ENCODE results near the gene PRDM16. TPM values are rescaled to one million over a fixed set of nuclear protein-coding genes. Genes with fewer than 3 reads are reported as not detected.

Gene PRDM16
- total RNA-seq, 1 experiment from 2014 or later = 1.6 TPM

DNA sequence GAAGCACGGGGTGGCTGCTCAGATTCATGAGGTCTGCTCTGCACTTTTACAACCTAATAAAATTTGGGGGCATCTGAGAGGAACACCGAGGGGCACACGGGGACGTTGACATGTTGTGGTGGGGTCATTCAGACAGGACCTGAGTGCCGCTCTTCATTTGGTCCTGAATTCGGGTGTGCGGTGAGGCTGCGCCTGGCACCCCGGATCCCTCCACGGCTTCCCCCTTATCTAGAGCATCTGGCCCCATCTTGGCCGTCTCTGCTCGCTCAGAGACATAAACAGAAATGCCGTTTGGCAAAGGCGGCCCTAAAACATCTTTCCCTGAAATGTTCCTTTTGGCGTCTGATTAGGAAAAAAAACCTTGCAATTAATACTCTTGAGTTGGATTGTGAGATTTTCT lies 157.2 kb downstream of the PRDM16 start:
- H3K27me3 Mint-ChIP-seq (ENCODE audit: low read depth) = no peaks in the 10 kb centered on the region; the same call in 1 of the 2 replicates
- no peaks in the 10 kb centered on the region for H3K9me3 Mint-ChIP-seq
- ChIA-PET CTCF (no interaction called here), POLR2A (no interaction called here)
- no peak overlapping the region for H3K27ac Mint-ChIP-seq
- DNase-seq (ENCODE audit: low spot score) (no peak), ATAC-seq (no peak)
- H3K4me1 Mint-ChIP-seq = peaks cover 6% of the 10 kb centered on the region; the same call in 1 of the 2 replicates
- H3K36me3 Mint-ChIP-seq = no peaks in the 10 kb centered on the region
- TF ChIP-seq NR1H2 (CRISPR knock-in tag; IDR thresholded peaks at IDR 0.05) (no peak), ZNF396 (CRISPR knock-in tag; IDR thresholded peaks at IDR 0.05; ENCODE audit: borderline replicate concordance) (no peak), ZBTB21 (CRISPR knock-in tag; IDR thresholded peaks at IDR 0.05; ENCODE audit: borderline replicate concordance) (no peak), EMX1 (CRISPR knock-in tag; IDR thresholded peaks at IDR 0.05) (no peak), ATF1 (CRISPR knock-in tag; IDR thresholded peaks at IDR 0.05) (no peak), ZNF317 (CRISPR knock-in tag; IDR thresholded peaks at IDR 0.05; ENCODE audit: borderline replicate concordance, low read depth) (no peak), OVOL2 (CRISPR knock-in tag; IDR thresholded peaks at IDR 0.05; ENCODE audit: borderline replicate concordance) (no peak)
- TF ChIP-seq, protein P1, sequence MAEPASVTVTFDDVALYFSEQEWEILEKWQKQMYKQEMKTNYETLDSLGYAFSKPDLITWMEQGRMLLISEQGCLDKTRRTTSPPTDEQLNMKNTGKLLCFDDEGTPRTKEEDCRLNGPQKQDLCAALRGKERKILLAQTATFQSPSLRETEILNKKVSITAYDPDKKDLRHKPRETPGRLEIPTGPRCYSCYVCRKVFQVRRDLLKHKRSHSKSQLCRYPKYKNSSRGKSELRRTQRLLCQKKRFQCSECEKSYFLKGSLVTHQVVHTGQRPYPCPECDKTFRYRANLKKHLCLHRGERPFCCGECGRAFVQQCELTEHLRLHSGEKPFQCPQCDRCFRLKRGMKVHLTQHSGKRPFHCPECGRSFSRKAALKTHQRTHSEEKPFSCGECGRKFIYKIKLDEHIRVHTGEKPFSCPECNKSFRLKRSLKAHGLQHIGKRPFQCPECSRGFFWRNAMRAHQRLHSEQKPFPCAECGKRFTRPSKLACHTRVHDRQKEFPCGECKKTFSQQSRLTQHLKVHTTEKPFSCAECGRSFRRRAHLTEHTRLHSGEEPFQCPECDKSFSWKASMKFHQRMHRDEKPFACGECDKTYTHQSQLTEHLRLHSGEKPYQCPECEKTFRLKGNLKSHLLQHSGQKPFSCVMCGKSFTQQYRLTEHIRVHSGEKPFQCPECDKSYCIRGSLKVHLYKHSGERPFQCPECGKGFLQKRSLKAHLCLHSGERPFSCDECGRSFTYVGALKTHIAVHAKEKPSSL (CRISPR knock-in tag; conservative IDR thresholded peaks at IDR 0.05) = no peak
- H3K4me3 Mint-ChIP-seq = no peak overlapping the region

DNA sequence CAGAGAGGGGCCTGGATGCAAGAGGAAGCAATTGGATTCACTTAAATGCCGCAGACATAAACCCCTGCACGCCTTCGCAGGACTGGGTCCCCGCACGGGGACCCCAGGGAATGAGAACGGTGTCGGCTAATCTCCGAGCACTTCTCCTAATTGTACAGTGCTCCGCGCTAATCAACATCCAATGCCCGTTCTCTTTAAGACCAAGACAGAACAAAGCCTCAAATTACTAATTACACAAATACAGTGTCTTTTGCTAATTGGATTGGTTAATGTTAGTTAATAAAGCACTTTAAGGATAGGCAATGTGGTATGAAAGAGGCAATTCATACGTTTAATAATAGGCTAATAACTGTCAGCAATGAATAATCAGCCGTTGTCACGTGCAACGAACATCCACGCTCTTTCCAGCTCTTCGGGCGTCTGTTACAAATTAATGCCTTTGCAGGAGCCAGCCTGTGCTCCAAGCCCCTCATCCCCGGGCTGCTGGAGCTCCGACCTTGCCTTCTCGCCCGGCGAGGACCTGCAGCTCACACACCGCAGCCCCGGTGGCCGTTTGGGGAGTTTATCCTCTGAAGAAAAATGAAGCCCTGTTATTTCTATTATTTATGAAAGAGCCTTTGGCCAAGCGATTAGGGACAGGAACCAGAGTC lies 157.8 kb downstream of the PRDM16 start:
- ChIA-PET CTCF (interaction anchor here (0.8 to 1.2 kb wide), 3 partner anchors 12 to 264 kb away, joined by 3 to 4 read pairs (median 4); no protein-coding TSS in a partner anchor), POLR2A (no interaction called here)
- Mint-ChIP-seq H3K4me1 (0 out of 2 replicates have a peak, but pooled peaks cover 2% of the 10 kb centered on the region), H3K9me3 (no peaks in the 10 kb centered on the region), H3K27ac (no peak overlapping the region), H3K27me3 (ENCODE audit: low read depth) (no peaks in the 10 kb centered on the region; the same call in 1 of the 2 replicates), H3K4me3 (no peak overlapping the region), H3K36me3 (no peaks in the 10 kb centered on the region)
- DNase-seq (ENCODE audit: low spot score) (no peak), ATAC-seq (no peak)
- no peak for TF ChIP-seq FOXK1 (CRISPR knock-in tag; IDR thresholded peaks at IDR 0.05)
- TF ChIP-seq OVOL2 (CRISPR knock-in tag; IDR thresholded peaks at IDR 0.05; ENCODE audit: borderline replicate concordance) = no peak
- TF ChIP-seq, protein P2, sequence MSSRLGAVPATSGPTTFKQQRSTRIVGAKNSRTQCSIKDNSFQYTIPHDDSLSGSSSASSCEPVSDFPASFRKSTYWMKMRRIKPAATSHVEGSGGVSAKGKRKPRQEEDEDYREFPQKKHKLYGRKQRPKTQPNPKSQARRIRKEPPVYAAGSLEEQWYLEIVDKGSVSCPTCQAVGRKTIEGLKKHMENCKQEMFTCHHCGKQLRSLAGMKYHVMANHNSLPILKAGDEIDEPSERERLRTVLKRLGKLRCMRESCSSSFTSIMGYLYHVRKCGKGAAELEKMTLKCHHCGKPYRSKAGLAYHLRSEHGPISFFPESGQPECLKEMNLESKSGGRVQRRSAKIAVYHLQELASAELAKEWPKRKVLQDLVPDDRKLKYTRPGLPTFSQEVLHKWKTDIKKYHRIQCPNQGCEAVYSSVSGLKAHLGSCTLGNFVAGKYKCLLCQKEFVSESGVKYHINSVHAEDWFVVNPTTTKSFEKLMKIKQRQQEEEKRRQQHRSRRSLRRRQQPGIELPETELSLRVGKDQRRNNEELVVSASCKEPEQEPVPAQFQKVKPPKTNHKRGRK (CRISPR knock-in tag; IDR thresholded peaks at IDR 0.05; ENCODE audit: borderline replicate concordance) = no peak

DNA sequence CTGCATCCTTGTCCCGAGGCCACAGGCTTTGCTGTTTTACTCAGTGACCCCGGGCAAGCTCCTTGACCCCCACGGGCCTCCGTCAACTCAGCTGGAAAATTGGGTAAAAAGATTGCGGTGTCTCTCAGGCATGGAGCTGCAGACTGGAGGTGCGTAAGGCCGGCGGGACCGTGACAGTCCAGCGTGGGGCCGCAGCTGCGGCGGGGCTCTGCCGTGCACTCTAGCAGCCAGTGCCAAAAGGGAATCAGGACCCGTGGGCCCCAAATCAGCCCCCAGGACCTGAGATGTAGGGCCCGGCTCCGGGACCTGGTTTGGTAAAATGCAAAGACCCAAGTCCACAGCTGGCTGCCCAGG lies 158.3 kb downstream of the PRDM16 start:
- H3K9me3 Mint-ChIP-seq = no peaks in the 10 kb centered on the region
- no peak overlapping the region for H3K27ac Mint-ChIP-seq
- no peak overlapping the region for H3K4me3 Mint-ChIP-seq
- H3K36me3 Mint-ChIP-seq = no peaks in the 10 kb centered on the region
- ChIA-PET POLR2A (no interaction called here), CTCF (interaction anchor here (0.8 to 1.2 kb wide), 3 partner anchors 11 to 264 kb away, joined by 3 to 4 read pairs (median 4); no protein-coding TSS in a partner anchor)
- no peak for ATAC-seq
- H3K4me1 Mint-ChIP-seq = 0 out of 2 replicates have a peak, but pooled peaks cover 2% of the 10 kb centered on the region
- no peak for DNase-seq (ENCODE audit: low spot score)
- no peaks in the 10 kb centered on the region; the same call in 1 of the 2 replicates for H3K27me3 Mint-ChIP-seq (ENCODE audit: low read depth)
- TF ChIP-seq IRF2 (CRISPR knock-in tag; IDR thresholded peaks at IDR 0.05; ENCODE audit: borderline replicate concordance, low read depth) (no peak), RELA (CRISPR knock-in tag; IDR thresholded peaks at IDR 0.05; ENCODE audit: borderline replicate concordance) (no peak), MYBL2 (CRISPR knock-in tag; IDR thresholded peaks at IDR 0.05) (no peak), ZNF138 (CRISPR knock-in tag; conservative IDR thresholded peaks at IDR 0.05) (no peak), MXD4 (CRISPR knock-in tag; IDR thresholded peaks at IDR 0.05; ENCODE audit: borderline replicate concordance) (no peak), ZBTB21 (CRISPR knock-in tag; IDR thresholded peaks at IDR 0.05; ENCODE audit: borderline replicate concordance) (no peak), ZNF219 (CRISPR knock-in tag; IDR thresholded peaks at IDR 0.05; ENCODE audit: borderline replicate concordance) (no peak)
- TF ChIP-seq, protein P3, sequence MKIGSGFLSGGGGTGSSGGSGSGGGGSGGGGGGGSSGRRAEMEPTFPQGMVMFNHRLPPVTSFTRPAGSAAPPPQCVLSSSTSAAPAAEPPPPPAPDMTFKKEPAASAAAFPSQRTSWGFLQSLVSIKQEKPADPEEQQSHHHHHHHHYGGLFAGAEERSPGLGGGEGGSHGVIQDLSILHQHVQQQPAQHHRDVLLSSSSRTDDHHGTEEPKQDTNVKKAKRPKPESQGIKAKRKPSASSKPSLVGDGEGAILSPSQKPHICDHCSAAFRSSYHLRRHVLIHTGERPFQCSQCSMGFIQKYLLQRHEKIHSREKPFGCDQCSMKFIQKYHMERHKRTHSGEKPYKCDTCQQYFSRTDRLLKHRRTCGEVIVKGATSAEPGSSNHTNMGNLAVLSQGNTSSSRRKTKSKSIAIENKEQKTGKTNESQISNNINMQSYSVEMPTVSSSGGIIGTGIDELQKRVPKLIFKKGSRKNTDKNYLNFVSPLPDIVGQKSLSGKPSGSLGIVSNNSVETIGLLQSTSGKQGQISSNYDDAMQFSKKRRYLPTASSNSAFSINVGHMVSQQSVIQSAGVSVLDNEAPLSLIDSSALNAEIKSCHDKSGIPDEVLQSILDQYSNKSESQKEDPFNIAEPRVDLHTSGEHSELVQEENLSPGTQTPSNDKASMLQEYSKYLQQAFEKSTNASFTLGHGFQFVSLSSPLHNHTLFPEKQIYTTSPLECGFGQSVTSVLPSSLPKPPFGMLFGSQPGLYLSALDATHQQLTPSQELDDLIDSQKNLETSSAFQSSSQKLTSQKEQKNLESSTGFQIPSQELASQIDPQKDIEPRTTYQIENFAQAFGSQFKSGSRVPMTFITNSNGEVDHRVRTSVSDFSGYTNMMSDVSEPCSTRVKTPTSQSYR (CRISPR knock-in tag; IDR thresholded peaks at IDR 0.05) = no peak
- TF ChIP-seq, protein P1 (CRISPR knock-in tag; conservative IDR thresholded peaks at IDR 0.05) = no peak
- TF ChIP-seq, protein P4, sequence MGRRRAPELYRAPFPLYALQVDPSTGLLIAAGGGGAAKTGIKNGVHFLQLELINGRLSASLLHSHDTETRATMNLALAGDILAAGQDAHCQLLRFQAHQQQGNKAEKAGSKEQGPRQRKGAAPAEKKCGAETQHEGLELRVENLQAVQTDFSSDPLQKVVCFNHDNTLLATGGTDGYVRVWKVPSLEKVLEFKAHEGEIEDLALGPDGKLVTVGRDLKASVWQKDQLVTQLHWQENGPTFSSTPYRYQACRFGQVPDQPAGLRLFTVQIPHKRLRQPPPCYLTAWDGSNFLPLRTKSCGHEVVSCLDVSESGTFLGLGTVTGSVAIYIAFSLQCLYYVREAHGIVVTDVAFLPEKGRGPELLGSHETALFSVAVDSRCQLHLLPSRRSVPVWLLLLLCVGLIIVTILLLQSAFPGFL (CRISPR knock-in tag; IDR thresholded peaks at IDR 0.05; ENCODE audit: borderline replicate concordance) = no peak
- TF ChIP-seq, protein P5, sequence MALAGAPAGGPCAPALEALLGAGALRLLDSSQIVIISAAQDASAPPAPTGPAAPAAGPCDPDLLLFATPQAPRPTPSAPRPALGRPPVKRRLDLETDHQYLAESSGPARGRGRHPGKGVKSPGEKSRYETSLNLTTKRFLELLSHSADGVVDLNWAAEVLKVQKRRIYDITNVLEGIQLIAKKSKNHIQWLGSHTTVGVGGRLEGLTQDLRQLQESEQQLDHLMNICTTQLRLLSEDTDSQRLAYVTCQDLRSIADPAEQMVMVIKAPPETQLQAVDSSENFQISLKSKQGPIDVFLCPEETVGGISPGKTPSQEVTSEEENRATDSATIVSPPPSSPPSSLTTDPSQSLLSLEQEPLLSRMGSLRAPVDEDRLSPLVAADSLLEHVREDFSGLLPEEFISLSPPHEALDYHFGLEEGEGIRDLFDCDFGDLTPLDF (CRISPR knock-in tag; IDR thresholded peaks at IDR 0.05) = no peak
